T-helper 2 cell treated with Interferon-gamma antibody and Interleukin-4, amounts not matched to agents 100 ng/mL and 5 ng/mL, for 36 hours (primary cell): ENCODE results near the gene CCDC85C. TPM values are rescaled to one million over a fixed set of nuclear protein-coding genes. Genes with fewer than 3 reads are reported as not detected.

Source experiments
- intact Hi-C: fragments of 100-400 bp; cut with micrococcal nuclease; formaldehyde crosslinking; loops from one replicate; pipeline ENCODE4 v1.15.1; 2023
- total RNA-seq: library from RNA; stranded (reverse); gene quantifications from 2 replicates; pipeline ENCODE4 v1.2.3, GENCODE V29; 2022

CCDC85C gene
- total RNA-seq, 1 donor from 2014 or later = 9.5 TPM

- intact Hi-C loops = no loop called here
Measured at GRCh38 chr14:99542566-99542965, 61.4 kb downstream of the CCDC85C start.

- intact Hi-C loops = no loop called here
Measured at GRCh38 chr14:99541677-99542470, 62.1 kb downstream of the CCDC85C start.

GRCh38 chr14:99541211-99541610 is 62.8 kb downstream of the CCDC85C start:
- intact Hi-C loops = no loop called here

GRCh38 chr14:99540196-99541032 is 63.6 kb downstream of the CCDC85C start:
- intact Hi-C loops = no loop called here

- intact Hi-C loops = no loop called here
Measured at GRCh38 chr14:99539491-99539890, 64.5 kb downstream of the CCDC85C start.

GRCh38 chr14:99538733-99539132 is 65.3 kb downstream of the CCDC85C start:
- intact Hi-C loops = no loop called here

- intact Hi-C loops = no loop called here
Measured at GRCh38 chr14:99538275-99538674, 65.7 kb downstream of the CCDC85C start.

GRCh38 chr14:99537399-99537798 is 66.6 kb downstream of the CCDC85C start:
- intact Hi-C loops = no loop called here

- intact Hi-C loops = no loop called here
Measured at GRCh38 chr14:99535908-99536778, 67.9 kb downstream of the CCDC85C start.

GRCh38 chr14:99535448-99535847 is 68.6 kb downstream of the CCDC85C start:
- intact Hi-C loops = no loop called here

GRCh38 chr14:99534863-99535262 is 69.1 kb downstream of the CCDC85C start:
- intact Hi-C loops = no loop called here

GRCh38 chr14:99534333-99534732 is 69.7 kb downstream of the CCDC85C start:
- intact Hi-C loops = no loop called here

- intact Hi-C loops = no loop called here
Measured at GRCh38 chr14:99532310-99532709, 71.7 kb downstream of the CCDC85C start.

GRCh38 chr14:99531251-99532096 is 72.5 kb downstream of the CCDC85C start:
- intact Hi-C loops = no loop called here

- intact Hi-C loops = no loop called here
Measured at GRCh38 chr14:99530407-99531155, 73.4 kb downstream of the CCDC85C start.

GRCh38 chr14:99529899-99530298 is 74.1 kb downstream of the CCDC85C start:
- intact Hi-C loops = no loop called here

GRCh38 chr14:99527427-99528076 is 76.5 kb downstream of the CCDC85C start:
- intact Hi-C loops = no loop called here

- intact Hi-C loops = no loop called here
Measured at GRCh38 chr14:99527026-99527425, 77.0 kb downstream of the CCDC85C start.

- intact Hi-C loops = no loop called here
Measured at GRCh38 chr14:99525699-99526080, 78.3 kb downstream of the CCDC85C start.
